GM18505 (cell line): Measurements from ENCODE around the gene NDUFV1.

Experiments
- ATAC-seq: cut with Tn5 transposase; IDR thresholded peaks from one replicate; pipeline ENCODE4 v1.9.1; 2021; ENCODE audit not compliant: unreplicated experiment
- POLR2A ChIP-seq: IDR thresholded peaks from 4 replicates; pipeline ENCODE4 v1.6.1; 2011; ENCODE audit warnings: borderline replicate concordance; ENCODE audit not compliant: insufficient read depth, insufficient read length; ENCODE audit errors: extremely low read depth

NDUFV1 gene

DNA sequence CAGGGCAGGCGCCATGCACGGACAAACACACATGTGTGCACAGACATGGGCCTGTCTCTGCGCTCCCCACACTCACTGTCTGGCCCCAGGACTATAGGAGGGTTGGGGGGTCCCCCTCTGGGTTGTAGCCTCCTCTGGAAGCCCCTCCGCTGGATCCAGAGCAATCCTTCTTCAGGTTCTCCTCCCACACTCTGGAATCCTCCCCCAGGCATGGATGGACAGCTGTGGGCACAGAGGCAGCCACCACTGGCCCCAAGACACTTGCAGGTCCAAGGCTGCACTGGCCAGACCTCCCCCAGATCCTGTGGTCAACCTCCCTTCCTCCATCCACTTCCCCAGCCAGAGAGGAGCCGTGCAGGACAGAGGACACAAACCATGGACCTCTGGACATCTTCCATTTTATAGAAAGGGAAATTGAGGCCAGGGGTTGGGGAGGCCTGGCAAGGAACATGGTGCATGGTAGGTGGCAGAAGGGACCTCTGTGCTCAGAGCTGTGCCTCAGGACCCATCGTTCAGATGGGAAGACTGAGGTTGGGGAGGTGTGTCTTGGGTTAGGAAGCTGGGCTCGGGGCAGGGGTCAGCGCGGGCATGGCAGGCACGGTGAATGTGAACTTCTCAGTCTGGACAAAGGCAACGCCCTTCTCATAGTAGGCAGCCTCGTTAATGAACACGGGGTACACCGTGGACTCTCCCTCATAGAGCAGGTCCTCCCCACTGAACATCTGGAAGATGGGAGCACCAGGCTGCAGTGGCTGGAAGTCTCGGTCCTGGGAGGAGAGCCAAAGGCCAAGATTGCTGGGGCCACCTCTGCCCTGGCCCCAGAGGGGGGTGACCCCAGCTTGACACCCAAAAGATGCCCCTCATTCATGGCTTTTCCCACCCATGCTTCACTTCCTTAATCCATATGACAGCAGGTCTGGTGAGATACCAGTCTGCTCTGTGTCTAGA lies 35.7 kb downstream of the NDUFV1 start:
- no peak for TF ChIP-seq POLR2A
- ATAC-seq: no peak

DNA sequence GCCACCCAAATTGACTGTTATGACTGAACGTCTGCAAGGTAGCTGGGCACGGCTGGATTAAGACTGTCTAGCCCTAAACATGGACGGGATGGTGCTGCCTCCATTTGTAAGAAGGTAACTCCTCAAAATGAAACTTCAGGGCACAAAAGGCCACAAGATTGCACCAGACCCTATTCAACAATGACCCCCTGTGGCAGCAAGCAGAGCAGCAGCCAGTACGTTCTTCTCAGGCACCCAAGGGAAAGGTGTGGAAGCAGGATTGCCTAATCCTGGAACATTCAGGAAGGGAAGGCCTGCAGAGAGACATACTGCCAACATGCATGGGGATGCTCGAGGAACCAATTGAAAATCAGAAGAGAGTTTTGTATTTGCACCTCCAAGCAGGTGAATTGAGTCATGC lies 37.3 kb downstream of the NDUFV1 start:
- no peak for TF ChIP-seq POLR2A
- ATAC-seq: no peak

DNA sequence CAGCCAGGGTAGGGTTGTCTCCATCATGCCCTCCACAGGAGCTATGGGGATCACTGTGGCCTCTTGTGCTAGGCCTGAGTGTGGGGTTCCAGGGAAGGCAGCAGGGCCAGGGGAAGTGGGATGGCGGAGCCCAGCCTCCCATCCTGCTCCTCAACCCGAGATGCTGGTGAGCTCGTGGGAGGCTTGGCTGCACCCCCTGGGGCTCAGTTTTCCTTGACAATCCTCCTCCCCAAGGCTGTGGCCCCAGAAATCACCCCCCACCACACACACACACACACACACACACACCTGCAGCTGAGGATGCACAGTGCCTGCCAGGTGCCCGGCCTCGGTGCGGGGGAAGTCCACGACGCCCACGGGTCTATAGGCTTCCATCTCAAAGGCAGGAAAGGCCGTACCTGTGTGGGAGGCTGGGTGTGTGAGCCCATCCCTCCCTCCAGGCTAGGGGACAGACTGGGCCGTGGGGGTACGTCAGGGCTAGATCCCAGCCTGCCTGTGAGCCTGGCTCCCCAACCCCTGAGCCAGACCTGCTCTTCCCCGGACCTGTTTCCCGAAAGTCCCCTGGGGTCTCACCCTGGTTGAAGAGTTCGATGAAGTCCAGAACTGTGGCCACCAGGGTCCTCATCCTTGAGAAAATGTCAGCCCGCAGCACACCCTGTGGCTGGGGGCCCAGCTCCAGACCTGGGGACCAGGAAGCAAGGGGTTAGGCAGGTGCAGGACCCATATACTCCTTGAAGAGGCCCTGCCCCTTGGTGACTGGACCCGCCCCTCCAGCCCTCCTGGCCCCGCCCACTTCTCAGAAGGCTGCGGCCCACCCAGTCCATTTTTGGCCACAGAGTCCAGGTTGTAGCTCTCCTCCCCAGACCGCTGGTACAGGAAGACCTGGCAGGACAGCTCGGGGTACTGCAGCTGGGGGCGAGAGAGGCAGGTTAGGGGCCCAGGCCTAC lies 38.0 kb downstream of the NDUFV1 start:
- ATAC-seq: no peak
- no peak for TF ChIP-seq POLR2A

DNA sequence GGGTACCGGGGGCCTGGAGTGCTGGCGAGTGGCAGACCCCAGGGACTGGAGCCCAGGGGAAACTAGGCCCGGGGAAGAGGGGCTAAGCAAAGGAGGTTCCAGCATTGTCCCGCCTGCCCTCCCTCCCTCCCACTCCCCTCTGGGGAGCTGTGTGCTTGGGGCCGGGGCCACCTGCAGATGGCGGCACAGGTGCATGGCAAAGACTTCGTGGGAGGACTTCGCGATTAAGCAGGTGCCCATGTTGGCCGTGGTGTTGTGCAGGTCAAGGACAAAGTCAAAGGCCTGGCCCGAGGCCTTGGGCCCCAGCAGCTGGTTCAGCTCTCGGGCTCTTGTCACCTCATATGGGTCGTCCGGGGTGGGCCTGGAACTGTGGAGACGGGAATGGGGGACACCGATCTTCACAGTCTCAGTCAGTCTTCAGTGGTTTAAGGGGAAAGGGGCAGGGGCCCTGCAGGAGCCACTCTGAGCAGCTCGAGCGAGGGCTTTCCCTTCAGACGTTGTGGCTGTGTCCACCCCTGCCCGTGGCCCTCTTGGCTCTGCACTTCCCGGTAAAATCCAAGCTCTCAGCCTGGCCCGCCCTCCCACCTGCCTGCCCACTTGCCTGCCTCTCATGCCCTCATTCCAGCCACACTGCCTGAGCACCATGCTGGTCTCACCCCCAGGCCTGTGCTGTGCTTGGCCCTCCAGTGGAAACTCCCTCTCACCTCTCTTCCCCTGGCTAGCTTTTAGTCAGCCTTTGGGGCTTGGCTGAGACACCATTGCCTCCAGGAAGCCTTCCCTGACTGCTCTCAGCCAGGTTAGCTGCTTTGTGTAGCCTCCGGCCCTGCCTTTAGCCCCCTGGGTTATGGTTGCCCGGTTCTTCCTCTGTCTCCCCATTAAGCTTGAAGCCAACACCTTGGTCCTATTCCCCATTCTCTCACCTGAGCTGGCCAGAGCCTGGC lies 39.1 kb downstream of the NDUFV1 start:
- no peak for TF ChIP-seq POLR2A
- no peak for ATAC-seq

DNA sequence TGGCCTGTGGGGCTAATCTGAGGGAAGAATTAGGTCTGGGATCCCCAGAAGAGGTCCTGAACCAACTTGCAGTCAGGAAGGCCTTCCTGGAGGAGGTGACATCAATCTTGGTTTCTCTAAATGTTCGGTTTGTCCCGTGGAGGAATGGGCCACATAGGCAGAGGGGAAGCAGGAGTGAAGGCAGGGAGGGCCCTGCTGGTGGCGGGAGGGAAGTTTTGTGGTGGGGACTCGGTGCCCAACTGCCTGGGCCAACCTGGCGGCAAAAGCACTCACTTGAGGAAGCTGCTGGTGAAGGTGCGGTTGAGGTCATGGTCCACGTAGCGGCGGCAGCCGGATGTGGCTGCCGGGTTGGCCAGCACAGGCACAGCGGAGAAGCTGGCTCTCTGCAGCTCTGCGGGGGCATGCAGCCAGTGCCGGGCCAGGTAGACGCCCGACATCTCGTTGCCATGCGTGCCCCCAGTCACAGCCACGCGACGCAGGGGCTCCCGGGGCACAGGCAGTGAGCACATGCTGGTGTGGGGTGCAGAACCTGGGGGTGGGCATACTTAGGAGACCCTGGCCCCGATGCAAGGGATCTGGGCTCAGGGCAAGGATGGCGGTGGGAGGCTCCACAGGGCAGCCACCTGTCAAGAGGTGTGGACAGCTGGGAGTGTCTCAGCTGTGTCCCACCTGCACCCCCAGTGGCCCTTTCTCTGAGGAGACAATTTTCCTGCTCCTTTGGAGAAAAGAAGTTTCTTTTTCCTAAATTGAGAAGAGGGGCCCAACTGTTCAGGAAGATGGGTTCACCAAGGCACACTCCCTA lies 40.0 kb downstream of the NDUFV1 start:
- TF ChIP-seq POLR2A: peak; percentile 28
- ATAC-seq: no peak

DNA sequence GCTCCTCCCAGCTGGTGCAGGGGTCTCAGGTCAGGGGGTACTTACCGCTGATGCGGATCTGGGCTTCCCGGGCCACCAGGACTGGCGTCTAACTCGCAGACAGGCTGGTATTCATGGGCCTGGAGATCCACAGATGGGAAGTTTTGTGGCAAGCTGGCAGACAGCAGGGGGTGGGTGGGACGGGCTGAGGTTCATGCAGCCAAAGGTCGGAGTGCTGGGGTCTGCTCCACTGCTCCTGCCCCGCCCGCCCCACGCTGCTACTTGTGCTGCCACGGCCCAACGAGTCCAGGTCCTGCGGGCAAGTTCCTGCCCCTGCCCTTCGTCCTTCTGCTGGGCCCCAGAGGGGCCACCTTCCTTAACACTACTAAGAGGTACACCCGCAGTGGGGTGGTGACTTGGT lies 40.7 kb downstream of the NDUFV1 start:
- no peak for ATAC-seq
- TF ChIP-seq POLR2A: no peak

DNA sequence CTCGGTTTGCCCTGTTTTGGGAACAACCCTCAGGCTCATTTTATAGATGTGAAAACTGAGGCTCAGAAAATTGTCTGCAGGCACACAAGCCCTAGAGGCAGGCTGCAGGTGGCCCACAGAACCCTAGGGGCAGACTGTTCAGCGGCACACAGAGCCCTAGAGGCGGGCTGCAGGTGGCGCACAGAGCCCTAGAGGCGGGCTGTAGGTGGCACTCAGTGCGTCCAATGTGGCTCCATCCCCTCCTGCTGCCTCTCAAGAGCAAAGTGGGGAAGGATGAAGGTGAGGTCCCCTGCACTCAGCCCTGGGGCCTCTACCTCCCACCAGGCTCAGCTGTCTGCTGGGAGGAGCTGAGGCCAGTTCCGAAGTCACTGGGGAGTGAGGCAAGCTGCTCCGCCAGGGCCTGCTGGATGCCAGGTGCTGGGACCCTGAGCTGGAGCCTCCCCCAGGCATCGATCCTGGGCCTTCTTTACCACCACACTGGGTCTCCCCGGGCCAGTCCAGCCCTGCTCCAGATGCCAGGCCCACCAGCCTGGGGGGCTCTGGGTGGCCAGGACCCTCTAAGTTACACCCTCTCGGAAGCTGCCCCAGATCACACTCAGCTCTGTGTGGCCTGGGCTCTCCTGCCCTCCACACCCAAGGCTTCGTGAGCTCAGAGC lies 41.5 kb downstream of the NDUFV1 start:
- TF ChIP-seq POLR2A: peak; percentile 33
- ATAC-seq: peak; percentile 41

DNA sequence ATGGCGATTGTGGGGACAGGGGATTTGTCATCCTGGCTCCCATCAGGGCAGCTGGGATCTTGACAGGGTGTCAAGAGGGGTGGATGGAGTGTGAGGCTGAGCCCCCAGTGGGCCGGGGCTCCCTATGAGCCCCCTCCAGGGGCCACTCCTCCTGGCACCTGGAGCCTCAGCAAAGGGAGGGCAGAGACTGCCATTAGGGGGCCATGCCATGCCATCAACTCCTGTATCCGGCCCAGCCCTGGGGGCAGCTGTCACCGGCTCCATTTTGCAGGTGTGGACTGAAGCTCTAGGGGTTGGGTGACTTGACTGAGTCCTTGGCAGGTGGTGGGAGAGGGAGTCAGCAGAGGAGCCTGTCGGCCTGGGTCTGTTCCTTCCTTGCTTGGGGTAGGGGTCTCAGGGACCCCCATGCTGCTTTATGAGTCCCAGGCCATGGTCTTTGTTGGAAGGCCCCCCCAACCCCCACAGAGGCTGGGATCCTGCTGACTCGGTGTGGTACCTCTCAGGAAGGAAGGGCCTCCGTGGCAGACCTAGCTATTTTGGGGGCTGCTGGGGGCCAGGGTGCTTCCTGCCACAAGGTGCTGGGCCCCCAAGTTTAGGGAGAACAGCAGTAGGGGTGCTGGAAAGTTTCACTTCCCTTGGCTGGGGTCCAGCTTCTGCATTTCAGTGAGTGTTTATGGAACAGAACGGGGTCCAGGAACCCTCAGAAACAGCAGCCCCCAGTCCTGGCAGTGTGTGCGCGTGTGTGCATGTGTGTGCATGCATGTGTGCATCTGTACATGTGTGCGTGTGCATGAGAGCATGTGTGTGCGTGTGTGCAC lies 42.3 kb downstream of the NDUFV1 start:
- ATAC-seq: peak; percentile 30
- TF ChIP-seq POLR2A: no peak

DNA sequence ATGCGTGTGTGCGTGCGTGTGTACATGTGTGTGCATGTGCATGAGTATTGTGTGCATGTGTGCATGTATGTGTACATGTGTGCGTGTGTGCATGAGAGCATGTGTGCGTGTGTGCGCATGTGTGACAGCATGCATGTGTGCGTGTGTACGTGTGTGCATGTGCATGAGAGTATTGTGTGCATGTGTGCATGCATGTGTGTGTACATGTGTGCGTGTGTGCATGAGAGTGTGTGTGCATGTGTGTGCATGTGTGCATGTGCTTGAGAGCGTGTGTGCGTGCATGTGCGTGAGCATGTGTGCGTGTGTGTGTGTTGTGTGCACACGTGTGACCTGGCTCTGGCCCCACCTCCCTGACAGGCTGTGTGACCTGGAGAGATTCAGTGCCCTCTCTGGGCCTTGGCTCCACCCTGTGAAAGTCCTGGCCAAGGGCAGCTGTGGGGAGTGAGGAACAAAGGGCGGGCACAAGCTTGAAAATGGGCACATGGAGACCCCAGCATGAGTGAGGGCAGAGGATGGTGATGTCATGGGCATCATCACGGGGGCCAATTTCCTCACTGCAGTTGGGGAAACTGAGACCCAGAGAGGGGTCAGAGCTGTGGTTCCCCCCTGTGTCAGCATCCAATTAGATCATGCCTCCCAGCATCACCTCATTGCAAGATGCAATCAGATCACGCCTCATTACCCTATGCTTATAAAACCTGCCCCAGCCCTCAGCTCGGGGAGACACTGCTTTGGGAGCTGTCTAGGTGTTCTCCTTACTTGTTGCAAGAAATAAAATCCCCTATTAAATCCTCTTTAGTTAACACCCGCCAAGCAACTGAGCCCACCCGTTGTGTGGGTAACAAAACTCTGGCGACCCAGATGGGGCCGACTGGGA lies 43.1 kb downstream of the NDUFV1 start:
- peak; percentile 57 for TF ChIP-seq POLR2A

More for the DNA sequence above, 43.1 kb downstream of the NDUFV1 start:
- ATAC-seq: no peak
